GM18505 (cell line): Measurements from ENCODE around the gene WFDC13.
"Not testable (repeated sequence)": the region's sequence is repeated elsewhere in the genome, so short reads cannot be mapped to it uniquely, and the experiment has no call there.

Source experiments
- ATAC-seq: cut with Tn5 transposase; IDR thresholded peaks from one replicate; pipeline ENCODE4 v1.9.1; 2021; ENCODE audit not compliant: unreplicated experiment
- POLR2A ChIP-seq: IDR thresholded peaks from 4 replicates; pipeline ENCODE4 v1.6.1; 2011; ENCODE audit warnings: borderline replicate concordance; ENCODE audit not compliant: insufficient read depth, insufficient read length; ENCODE audit errors: extremely low read depth

WFDC13 gene, protein sequence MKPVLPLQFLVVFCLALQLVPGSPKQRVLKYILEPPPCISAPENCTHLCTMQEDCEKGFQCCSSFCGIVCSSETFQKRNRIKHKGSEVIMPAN

DNA sequence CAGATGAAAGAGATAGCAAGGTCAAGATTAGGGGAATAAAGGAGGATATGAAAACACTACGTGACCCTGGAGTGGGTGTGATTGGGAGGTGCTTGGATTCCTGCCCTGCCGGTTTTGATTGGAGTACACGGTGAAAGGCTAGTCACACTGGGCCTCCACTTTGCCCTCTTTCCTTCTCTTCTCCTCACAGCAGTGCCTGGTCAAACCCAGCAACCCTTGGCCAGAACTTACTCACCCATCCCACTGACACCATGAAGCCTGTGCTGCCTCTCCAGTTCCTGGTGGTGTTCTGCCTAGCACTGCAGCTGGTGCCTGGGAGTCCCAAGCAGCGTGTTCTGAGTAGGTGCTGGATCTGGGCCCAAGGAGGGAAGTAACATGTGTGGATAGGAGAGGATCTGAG lies at the start of gene WFDC13:
Gene WFDC13 (plus strand): TSS at position 166 of the 400 bp plus-strand sequence. CDS start 86 bp downstream, at position 252.
- no peak for TF ChIP-seq POLR2A
- no peak for ATAC-seq

DNA sequence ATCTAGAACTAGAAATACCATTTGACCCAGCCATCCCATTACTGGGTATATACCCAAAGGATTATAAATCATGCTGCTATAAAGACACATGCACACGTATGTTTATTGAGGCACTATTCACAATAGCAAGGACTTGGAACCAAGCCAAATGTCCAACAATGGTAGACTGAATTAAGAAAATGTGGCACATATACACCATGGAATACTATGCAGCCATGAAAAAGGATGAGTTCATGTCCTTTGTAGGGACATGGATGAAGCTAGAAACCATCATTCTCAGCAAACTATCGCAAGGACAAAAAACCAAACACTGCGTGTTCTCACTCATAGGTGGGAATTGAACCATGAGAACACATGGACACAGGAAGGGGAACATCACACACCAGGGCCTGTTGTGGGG lies 44.8 kb upstream of the WFDC13 start:
- ATAC-seq, result not testable (repeated sequence)

DNA sequence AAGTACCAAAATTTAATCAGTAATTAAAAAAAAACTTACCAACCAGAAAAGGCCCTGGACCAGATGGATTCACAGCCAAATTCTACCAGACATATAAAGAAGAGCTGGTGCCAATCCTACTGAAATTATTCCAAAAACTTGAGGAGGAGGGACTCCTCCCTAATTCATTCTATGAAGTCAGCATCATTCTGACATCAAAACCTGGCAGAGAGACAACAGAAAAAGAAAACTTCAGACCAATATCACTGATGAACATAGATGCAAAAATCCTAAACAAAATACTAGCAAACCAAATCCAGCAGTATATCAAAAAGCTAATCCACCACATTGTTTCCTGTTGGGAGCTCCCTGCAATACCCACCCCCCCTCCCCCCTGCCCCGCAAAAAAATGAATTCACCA lies 31.7 kb upstream of the WFDC13 start, which contains the start of gene WFDC11:
Gene WFDC11 (minus strand): TSS at position 101 of the 400 bp plus-strand sequence. CDS start 19,639 bp downstream, outside the sequence.
- TF ChIP-seq POLR2A, result no peak
- ATAC-seq, result no peak

DNA sequence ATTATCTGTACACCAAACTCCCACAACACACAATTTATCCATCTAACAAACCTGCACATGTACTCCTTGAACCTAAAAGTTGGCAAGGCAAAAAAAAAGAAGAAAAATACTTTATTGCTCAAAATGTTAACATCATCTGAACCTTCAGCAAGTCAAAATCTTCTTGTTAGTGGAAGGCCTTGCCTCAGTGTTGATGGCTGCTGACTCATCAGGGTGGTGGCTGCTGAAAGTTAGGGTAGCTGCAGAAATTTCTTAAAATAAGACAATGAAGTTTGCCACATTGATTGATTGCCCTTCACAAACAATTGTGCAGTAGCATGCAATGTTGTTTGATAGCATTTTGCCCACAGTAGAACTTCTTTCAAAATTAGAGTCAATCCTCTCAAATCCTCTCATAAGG lies 29.1 kb upstream of the WFDC13 start:
- no peak for TF ChIP-seq POLR2A
- ATAC-seq, result no peak

DNA sequence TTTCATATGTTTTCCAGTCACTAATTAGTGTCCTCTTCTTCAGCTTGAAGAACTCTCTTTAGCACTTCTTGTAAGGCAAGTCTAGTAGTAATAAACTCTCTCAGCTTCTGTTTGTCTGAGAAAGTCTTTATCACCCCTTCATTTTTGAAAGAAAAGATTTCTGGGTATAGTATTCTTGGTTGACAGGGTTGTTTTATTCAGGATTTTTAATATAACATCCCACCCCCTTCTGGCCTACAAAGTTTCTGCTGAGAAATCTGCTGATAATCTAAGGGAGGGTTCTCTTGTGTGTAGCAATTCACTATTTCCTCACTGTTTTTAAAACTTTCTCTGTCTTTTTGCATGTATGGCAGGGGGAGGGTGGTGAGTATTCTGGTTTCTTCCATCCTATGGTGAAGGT lies 22.2 kb upstream of the WFDC13 start:
- no peak for ATAC-seq
- no peak for TF ChIP-seq POLR2A

DNA sequence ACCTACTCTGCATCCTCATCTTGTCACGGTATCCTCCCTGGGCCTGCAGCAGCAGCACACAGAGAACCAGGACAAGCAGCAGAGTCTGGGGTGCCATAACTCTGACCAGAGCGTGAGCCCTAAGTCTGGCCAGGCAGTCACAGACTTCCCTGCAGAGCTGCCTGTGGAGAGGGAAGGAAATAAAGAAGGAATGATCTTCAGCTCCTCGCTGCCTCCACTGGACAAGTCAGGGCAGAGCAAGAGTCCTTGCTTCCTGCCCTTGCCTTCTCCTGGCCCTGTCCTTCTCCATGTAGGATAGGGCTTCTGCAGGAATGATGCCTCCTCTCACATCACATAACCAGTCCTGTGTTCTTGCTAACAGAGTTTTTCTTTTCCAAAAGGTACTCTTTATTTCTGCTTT lies 15.9 kb upstream of the WFDC13 start:
- no peak for TF ChIP-seq POLR2A
- ATAC-seq, result no peak

DNA sequence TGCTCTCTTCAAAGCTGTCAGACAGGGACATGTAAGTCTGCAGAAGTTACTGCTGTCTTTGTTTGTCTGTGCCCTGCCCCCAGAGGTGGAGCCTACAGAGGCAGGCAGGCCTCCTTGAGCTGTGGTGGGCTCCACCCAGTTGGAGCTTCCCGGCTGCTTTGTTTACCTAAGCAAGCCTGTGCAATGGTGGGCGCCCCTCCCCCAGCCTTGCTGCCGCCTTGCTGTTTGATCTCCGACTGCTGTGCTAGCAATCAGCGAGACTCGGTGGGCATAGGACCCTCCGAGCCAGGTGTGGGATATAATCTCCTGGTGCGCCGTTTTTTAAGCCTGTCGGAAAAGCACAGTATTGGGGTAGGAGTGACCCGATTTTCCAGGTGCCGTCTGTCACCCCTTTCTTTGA lies 8.5 kb upstream of the WFDC13 start:
- ATAC-seq, result not testable (repeated sequence)

DNA sequence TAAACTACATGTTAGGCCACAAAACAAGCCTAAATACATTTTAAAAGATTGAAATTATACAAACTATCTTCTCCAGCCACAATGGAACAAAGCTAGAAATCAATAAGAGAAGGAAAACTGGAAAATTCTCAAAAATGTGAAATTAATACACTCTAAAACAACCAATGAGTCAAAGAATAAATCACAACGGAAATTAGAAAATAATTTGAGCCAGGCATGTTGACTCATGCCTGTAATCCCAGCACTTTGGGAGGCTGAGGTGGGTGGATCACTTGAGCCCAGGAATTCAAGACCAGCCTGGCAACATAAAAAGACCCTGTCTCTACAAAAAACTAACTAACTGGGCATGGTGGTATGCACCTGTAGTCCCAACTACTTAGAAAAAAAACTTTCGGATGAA lies 6.3 kb upstream of the WFDC13 start:
- ATAC-seq, result no peak
- no peak for TF ChIP-seq POLR2A

DNA sequence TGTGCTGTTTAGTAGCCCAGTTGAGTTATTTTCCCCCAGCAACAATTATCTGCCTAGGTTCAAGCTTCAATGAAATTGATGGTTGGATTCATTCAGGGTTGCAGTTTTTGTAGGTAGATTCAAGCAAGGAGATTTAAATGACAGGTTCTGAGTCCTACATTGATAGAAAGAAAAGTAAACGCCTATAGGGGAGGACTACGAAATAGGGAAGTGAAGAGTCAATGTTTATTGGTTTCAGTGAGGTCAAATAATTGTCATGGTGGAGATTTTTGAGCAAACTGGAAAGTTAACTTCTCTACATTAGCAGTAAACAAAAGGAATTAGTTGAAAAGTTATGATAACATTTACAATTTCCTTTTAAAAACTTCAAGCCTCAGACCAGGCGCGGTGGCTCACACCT lies 734 bp upstream of the WFDC13 start:
- no peak for TF ChIP-seq POLR2A
- ATAC-seq, result no peak

DNA sequence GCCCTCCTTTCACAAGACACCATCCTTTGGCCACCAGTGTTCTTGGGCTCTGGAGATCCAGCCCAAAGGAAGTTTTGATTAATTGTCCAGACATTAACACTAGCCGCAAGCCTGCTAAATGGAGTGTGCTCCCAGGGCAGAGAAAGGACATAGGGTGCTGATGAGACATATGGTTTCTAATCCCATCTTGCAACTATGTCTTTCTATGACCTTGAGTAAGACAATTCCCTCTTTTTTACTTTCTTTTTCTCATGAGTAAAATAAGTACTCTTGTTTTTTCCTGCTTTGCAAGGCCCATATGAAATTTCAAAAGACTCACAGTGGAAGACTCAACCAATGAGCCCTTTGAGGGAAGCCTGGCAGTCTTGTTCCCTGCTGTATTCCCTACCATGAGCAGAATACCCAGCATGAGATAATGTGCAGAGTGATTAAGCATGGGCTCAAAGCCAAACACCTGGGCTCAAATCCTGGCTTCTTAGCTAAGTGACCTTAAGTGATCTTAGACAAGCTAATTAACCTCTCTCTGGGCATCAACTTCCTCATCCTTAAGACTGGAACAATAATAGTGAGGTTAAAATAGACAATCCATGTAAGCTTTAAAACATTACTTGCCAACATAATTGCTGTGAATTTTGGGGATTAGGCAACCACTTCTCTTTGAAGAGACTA lies 3.3 kb downstream of the WFDC13 start, which contains the start of gene WFDC10B:
Gene WFDC10B (minus strand): TSS at position 51 of the 669 bp plus-strand sequence. CDS start 19,027 bp downstream, outside the sequence.
- no peak for ATAC-seq
- TF ChIP-seq POLR2A, result no peak

DNA sequence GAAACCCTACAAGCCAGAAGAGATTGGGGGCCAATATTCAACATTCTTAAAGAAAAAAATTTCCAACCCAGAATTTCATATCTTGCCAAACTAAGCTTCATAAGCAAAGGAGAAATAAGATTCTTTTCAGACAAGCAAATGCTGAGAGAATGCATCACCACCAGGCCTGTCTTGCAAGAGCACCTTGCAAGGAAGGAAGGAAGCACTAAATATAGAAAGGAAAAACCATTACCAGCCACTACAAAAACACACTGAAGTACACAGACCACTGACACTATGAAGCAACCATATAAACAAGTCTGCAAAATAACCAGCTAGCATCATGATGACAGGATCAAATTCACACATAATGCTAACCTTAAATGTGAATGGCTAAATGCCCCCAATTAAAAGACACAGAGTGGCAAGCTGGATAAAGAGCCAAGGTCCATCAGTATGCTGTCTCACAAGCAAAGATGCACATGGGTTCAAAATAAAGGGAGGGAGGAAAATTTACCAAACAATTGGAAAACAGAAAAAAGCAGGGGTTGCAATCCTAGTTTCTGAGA lies 14.4 kb downstream of the WFDC13 start:
- ATAC-seq, result not testable (repeated sequence)

DNA sequence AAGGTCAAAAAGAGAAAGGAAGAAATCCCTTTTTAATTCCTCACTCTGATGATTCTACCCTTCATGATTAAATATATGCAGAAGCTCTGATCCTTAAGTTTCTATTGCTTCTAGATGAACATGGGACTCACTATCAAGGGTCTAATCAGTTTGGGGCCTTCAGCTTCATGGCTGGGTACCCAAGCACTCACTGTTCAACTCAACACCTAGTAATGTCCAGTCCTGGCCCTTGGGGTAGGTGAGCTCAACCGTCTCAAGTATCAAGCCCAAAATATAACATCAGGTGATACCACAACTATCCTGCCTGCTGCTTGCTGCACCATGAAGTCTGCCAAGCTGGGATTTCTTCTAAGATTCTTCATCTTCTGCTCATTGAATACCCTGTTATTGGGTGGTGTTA lies 20.2 kb downstream of the WFDC13 start, which contains the start of gene SPINT4:
Gene SPINT4 (plus strand): TSS at position 301 of the 400 bp plus-strand sequence. CDS start 21 bp downstream, at position 322.
- TF ChIP-seq POLR2A, result no peak
- ATAC-seq, result no peak

DNA sequence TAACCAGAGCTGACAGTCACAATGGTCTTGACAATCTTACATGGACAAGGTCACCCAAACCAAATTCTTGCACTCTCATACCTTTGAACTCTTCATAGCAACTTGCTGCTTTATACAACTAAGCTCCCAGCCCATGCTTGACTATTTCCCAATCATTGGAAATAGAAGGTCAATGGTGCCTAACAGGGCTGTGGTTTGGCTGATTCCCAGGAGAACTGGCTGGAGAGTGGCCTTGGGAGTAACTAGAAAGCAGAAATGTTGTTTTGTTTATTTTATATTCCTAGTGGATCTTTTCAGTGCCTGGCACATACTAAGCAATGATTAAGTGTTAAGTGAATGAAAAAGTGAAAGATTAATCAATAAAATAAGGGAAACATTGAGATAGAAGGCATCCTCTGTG lies 23.3 kb downstream of the WFDC13 start:
- TF ChIP-seq POLR2A, result no peak
- ATAC-seq, result no peak

DNA sequence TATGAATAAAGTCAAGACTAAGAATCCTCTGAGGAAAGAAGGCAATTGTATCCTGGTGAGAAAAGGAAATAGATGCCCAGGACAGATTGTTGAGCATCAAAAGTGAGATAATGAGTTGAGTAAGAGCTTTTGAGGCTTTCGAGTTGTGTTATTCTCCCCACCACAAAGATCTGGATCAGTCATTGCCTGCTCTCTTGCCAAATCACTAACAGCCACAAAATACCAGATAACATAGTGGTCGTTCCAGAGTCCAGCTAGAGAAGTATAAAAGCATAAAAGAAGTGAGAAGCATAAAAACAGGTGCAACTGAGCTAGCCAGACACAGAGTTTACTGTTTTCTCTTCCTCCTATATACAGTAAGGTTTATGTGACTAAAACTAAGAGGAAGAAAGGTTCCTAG lies 25.2 kb downstream of the WFDC13 start:
- no peak for ATAC-seq
- TF ChIP-seq POLR2A, result no peak
